Activated B cell treated with CpG ODN at 0.5 μM for 24 hours (primary cell): ENCODE results near the gene GRIA1. TPM values are rescaled to one million over a fixed set of nuclear protein-coding genes. Genes with fewer than 3 reads are reported as not detected.

Experiments used
- ATAC-seq: fragments of 200-7000 bp; cut with Tn5 transposase; one replicate; pipeline ENCODE4 v1.10.0; 2021; ENCODE audit warnings: low read depth, mild to moderate bottlenecking, moderate library complexity
- CTCF ChIA-PET: fragments of 350-600 bp; sonication (Branson Sonifier 250); formaldehyde crosslinking; loops from one replicate; lab custom pipeline; 2021; ENCODE audit warnings: antibody characterized with exemption; lab: Charles Lee
- POLR2A ChIA-PET: fragments of 350-600 bp; sonication (Branson Sonifier 250); formaldehyde crosslinking; loops from one replicate; lab custom pipeline; 2021; ENCODE audit warnings: antibody characterized with exemption; lab: Charles Lee
- DNase-seq: peaks from one replicate; pipeline ENCODE4 v3.0.0; 2022
- H3K27ac Mint-ChIP-seq: one replicate; pipeline ENCODE4 v1.8.0; 2020; ENCODE audit warnings: mixed read lengths
- H3K27me3 Mint-ChIP-seq: one replicate; pipeline ENCODE4 v1.8.0; 2021; ENCODE audit warnings: mixed read lengths
- H3K36me3 Mint-ChIP-seq: one replicate; pipeline ENCODE4 v1.8.0; 2021; ENCODE audit warnings: low read depth, mixed read lengths
- H3K4me1 Mint-ChIP-seq: one replicate; pipeline ENCODE4 v1.8.0; 2021; ENCODE audit warnings: mixed read lengths
- H3K4me3 Mint-ChIP-seq: one replicate; pipeline ENCODE4 v1.8.0; 2020; ENCODE audit warnings: mild to moderate bottlenecking, mixed read lengths
- H3K9me3 Mint-ChIP-seq: one replicate; pipeline ENCODE4 v1.8.0; 2020; ENCODE audit warnings: mixed read lengths
- CTCF ChIP-seq: fragments of 200-600 bp; IDR thresholded peaks from one replicate; pipeline ENCODE4 v1.8.0; 2022; ENCODE audit warnings: antibody characterized with exemption, mild to moderate bottlenecking
- intact Hi-C: fragments of 100-400 bp; cut with micrococcal nuclease; formaldehyde crosslinking; loops from one replicate; pipeline ENCODE4 v1.15.1; 2024
- total RNA-seq: library from RNA; stranded (reverse); gene quantifications from 2 replicates; pipeline ENCODE4 v1.2.3, GENCODE V29; 2022

GRIA1 gene
- total RNA-seq, 1 donor from 2014 or later = not detected

DNA sequence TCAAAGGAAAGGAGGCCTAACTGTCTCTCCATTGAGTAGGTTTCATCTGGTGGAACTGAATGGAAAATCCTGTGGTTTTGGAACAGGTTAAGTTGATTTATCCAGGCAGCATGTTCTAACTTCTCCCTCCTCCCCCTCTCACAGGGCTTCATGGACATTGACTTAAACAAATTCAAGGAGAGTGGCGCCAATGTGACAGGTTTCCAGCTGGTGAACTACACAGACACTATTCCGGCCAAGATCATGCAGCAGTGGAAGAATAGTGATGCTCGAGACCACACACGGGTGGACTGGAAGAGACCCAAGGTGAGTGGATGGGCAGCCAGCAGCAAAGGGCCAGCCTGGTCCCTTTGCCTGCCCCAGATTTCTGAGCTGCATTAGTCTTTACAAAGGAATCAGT is 183.9 kb downstream of the GRIA1 start:
- ATAC-seq = no peak

DNA sequence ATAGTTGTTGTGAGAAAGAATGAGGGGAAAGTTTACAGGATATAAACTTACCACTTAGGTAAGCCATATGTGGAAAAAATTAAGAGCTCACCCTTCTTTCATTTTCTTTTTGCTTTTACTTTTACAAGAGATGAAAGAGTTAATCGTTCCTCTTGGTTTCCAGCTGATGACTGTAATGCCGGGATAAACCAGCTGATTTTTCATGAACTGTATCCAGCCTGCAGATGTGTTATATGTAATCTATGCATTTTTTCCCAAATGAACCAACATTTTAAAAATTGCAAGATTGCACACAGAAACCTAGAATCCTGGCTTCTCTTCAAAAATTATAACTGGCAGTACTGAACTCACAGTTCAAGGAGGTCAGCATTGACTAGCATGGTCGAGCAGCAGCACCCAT is 185.9 kb downstream of the GRIA1 start:
- ChIA-PET POLR2A (no interaction called here), CTCF (no interaction called here)
- Mint-ChIP-seq H3K4me3 (no peak overlapping the region), H3K36me3 (no peaks in the 10 kb centered on the region), H3K9me3 (peaks cover 1% of the 10 kb centered on the region), H3K27me3 (peaks cover 1% of the 10 kb centered on the region), H3K27ac (no peak overlapping the region), H3K4me1 (no peaks in the 10 kb centered on the region)
- intact Hi-C loops = no loop called here
- DNase-seq = no peak
- no peak for ATAC-seq
- no peak for TF ChIP-seq CTCF

More for the DNA sequence above, 183.9 kb downstream of the GRIA1 start:
- ChIA-PET CTCF (no interaction called here), POLR2A (no interaction called here)
- Mint-ChIP-seq H3K9me3 (peaks cover 1% of the 10 kb centered on the region), H3K36me3 (no peaks in the 10 kb centered on the region), H3K27ac (no peak overlapping the region), H3K27me3 (no peaks in the 10 kb centered on the region), H3K4me1 (no peaks in the 10 kb centered on the region), H3K4me3 (no peak overlapping the region)
- TF ChIP-seq CTCF = no peak
- intact Hi-C loops = no loop called here
- no peak for DNase-seq

DNA sequence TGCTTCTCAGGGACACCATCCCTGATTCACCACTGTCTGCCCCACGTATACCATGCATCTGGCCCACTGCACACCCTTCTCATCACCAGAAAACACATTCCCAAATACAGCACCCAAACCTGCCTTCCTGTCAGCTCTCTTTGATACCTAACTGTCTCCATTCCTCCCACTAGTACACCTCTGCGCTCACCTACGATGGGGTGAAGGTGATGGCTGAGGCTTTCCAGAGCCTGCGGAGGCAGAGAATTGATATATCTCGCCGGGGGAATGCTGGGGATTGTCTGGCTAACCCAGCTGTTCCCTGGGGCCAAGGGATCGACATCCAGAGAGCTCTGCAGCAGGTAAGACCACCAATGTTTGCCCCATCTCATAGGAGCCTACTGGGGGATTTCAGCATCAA is 186.4 kb downstream of the GRIA1 start:
- Mint-ChIP-seq H3K27me3 (peaks cover 1% of the 10 kb centered on the region), H3K4me3 (no peak overlapping the region), H3K27ac (no peak overlapping the region), H3K9me3 (peaks cover 1% of the 10 kb centered on the region), H3K36me3 (no peaks in the 10 kb centered on the region), H3K4me1 (no peaks in the 10 kb centered on the region)
- DNase-seq (no peak), ATAC-seq (no peak)
- no peak for TF ChIP-seq CTCF
- ChIA-PET POLR2A (no interaction called here), CTCF (no interaction called here)
- intact Hi-C loops = no loop called here

DNA sequence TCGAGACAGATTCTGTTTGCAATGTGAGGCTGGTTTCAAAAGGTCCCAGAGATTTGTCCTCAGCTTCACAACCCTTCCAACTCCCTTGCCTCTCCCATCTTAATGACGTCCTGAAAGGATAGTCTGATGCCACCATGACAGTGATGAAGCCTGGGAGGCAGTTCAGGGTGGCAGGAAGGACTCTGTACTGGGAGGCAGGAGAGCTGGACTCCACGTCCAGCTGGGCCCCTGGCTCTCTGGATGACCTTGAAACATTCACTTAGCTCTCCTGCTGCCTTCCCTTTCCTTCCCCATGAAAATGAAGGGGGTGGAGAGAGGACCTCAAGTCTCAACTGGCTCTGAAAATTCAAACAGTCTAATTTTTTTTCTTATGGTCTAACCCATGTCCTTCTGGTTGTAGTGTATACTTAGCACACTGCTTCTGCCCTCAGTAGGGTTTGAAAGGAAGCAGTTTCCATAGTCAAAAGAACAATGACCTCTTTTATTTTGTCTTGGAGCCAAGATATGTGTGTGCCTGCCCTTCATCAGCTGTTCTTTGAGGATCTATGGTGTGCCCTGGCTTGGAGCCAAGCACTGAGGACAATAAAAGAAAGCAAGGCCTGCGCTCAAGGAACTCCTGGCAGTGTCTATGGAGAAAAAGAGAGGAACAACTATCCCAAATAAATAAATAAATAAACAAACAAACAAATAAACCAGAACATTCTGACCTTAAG is 188.3 kb downstream of the GRIA1 start:
- Mint-ChIP-seq H3K27me3 (peaks cover 1% of the 10 kb centered on the region), H3K36me3 (no peaks in the 10 kb centered on the region), H3K9me3 (peaks cover 1% of the 10 kb centered on the region), H3K4me1 (no peaks in the 10 kb centered on the region), H3K4me3 (no peak overlapping the region), H3K27ac (no peak overlapping the region)
- intact Hi-C loops = no loop called here
- POLR2A ChIA-PET = no interaction called here
- CTCF ChIA-PET = no interaction called here
- DNase-seq = no peak
- ATAC-seq = no peak
- no peak for TF ChIP-seq CTCF

DNA sequence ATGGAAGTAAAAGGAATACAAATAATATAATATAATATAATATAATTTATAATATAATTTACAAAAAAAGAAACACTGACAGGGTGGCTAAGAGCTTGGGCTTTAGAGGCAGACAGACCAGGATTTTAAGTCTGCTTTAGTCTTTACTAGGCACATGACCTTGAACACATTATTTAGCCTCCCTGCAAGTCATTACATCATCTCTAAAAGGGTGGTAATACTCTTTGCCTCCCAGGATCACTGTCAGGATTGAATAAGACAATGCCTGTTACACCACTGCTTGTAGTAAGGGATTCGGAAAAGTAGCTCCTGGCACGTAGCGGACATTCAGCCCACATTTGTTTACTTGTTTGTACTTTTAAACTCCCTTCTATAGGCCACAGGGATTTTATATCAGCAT is 199.8 kb downstream of the GRIA1 start:
- no peak for TF ChIP-seq CTCF

More for the DNA sequence above, 199.8 kb downstream of the GRIA1 start:
- Mint-ChIP-seq H3K27ac (no peak overlapping the region), H3K4me3 (no peak overlapping the region), H3K4me1 (no peaks in the 10 kb centered on the region), H3K36me3 (no peaks in the 10 kb centered on the region), H3K27me3 (no peaks in the 10 kb centered on the region), H3K9me3 (no peaks in the 10 kb centered on the region)
- no peak for ATAC-seq
- POLR2A ChIA-PET = no interaction called here
- intact Hi-C loops = no loop called here
- CTCF ChIA-PET = no interaction called here
- no peak for DNase-seq
